Heart left ventricle (tissue), 16 donors: ENCODE measurements around the gene AMDHD2. TPM values are rescaled to one million over a fixed set of nuclear protein-coding genes. Genes with fewer than 3 reads are reported as not detected.
A peak's percentile ranks its signal among the peaks of the same experiment; 100 is the strongest.

ENCODE experiments used
- ATAC-seq, 4 donors: fragments of 200-7000 bp; cut with Tn5 transposase; one replicate each; pipeline ENCODE4 v1.9.1; 2020 to 2022; ENCODE audit warnings: moderate library complexity in 4 of 4, mild to moderate bottlenecking in 3 of 4, moderate number of reproducible peaks in 1 of 4
- DNase-seq, 5 donors: peaks; one replicate each; pipeline ENCODE4 v3.0.0-alpha.2; 2020
- H3K27ac ChIP-seq, 12 donors: fragments of 200-600 bp; sonication (generic) in 4 of 12; one replicate each; pipeline versions ENCODE4 v1.5.0 to v1.8.0; 2016 to 2022; ENCODE audit warnings: mild to moderate bottlenecking in 2 of 12
- H3K27me3 ChIP-seq, 9 donors: fragments of 200-600 bp; sonication (generic) in 2 of 9; one replicate each; pipeline versions ENCODE4 v1.5.1 to v1.8.0; 2016 to 2022; ENCODE audit warnings: mild to moderate bottlenecking in 3 of 9
- H3K36me3 ChIP-seq, 9 donors: fragments of 200-600 bp; sonication (generic) in 2 of 9; one replicate each; pipeline versions ENCODE4 v1.5.0 to v1.8.0; 2018 to 2022; ENCODE audit warnings: mild to moderate bottlenecking in 2 of 9
- H3K4me1 ChIP-seq, 12 donors: fragments of 200-600 bp; sonication (generic) in 4 of 12; one replicate each; pipeline versions ENCODE4 v1.5.0 to v1.8.0; 2016 to 2022; ENCODE audit warnings: mild to moderate bottlenecking in 3 of 12
- H3K4me3 ChIP-seq, 12 donors: fragments of 200-600 bp; sonication (generic) in 4 of 12; one replicate each; pipeline versions ENCODE4 v1.5.0 to v1.8.0; 2017 to 2022; ENCODE audit warnings: mild to moderate bottlenecking in 9 of 12, moderate library complexity in 4 of 12
- H3K9me3 ChIP-seq, 12 donors: fragments of 200-600 bp; sonication (generic) in 4 of 12; one replicate each; pipeline versions ENCODE4 v1.5.0 to v1.8.0; 2016 to 2022; ENCODE audit warnings: mild to moderate bottlenecking in 1 of 12
- CTCF ChIP-seq, 12 donors: fragments of 200-600 bp; sonication (generic) in 4 of 12; IDR thresholded peaks; one replicate each; pipeline versions ENCODE4 v1.5.0 to v1.8.0; 2018 to 2022; ENCODE audit warnings: antibody characterized with exemption in 12 of 12, mild to moderate bottlenecking in 5 of 12
- POLR2A ChIP-seq, 2 donors: fragments of 450-650 bp; IDR thresholded peaks; one replicate each; pipeline ENCODE4 v1.6.1; 2017; ENCODE audit warnings: antibody characterized with exemption in 2 of 2, mild to moderate bottlenecking in 2 of 2, moderate library complexity in 2 of 2
- WGBS, 4 donors: extraction: QIAGEN DNeasy Blood & Tissue Kit in 2 of 4; methylation state at CpG; one replicate each; pipeline versions ENCODE4 v1.1.5 to v1.1.7; 2013 to 2018; 5-methylcytosine and 5-hydroxymethylcytosine counted together
- intact Hi-C, 10 donors: fragments of 100-400 bp; cut with DNase I; formaldehyde crosslinking; loops; one replicate each; pipeline versions ENCODE4 v1.11.1 to v1.14.2; 2022
- long read RNA-seq, 3 donors: library from polyadenylated mRNA; unstranded; transcript quantifications; one replicate each; pipeline ENCODE4 v2.0.0, GENCODE V29; 2020 to 2021
- polyA plus RNA-seq, 2 donors: library from polyadenylated mRNA; stranded (reverse); fragments of 200-250 nt; gene quantifications; one replicate each; pipeline ENCODE4 v1.2.3, GENCODE V29; 2013
- total RNA-seq, 9 donors: library from RNA; depleted of rRNA in 2 of 9; stranded (reverse); fragments of >200 nt in 2 of 9; fragmentation: NEBNext Ultra II Directional in 3 of 9; extraction: Animal tissue kit (Norgen Biotek cat#: 25700) in 3 of 9; gene quantifications; one replicate each; pipeline versions ENCODE4 v1.1.0 to v1.2.4, GENCODE V29; 2016 to 2023
- donor health status: ischemic (EF 13 %, LVEDD 7.1; RV severe dilation, severe dysfunction).
- donor health status: healthy with polysubstance abuse.
- donor health status: DM: no; HTN: yes; CAD: no.
- donor health status: DM: no; HTN: no; CAD: no.
- donor health status: ischemic (EF 25% LVEDD 6.9; RV normal size, moderate dysfunction).
- donor health status: ischemic (EF 25% LVEDD 5.7; RV mildly dilated, moderate dysfunction).
- donor health status: healthy.
- donor health status: DM: yes; HTN: yes; CAD: no.
- donor health status: ischemic (EF 35%, LVEDD 5.7; RV mildly dilated, moderate dysfunction).
- donor health status: nonischemic (EF 11% LVEDD 7.7; RV severe dilation, severe dysfunction).
- donor health status: DM: yes; HTN: yes; CAD: no.
- donor health status: PGD.
- donor health status: ischemic (EF 29% LVEDD 5.4; RV normal size, mild dysfunction).
- donor health status: nonischemic (EF 23%, LVEDD 6.1; RV moderate dilation, normal function).

Gene AMDHD2
- total RNA-seq (10 to 100 TPM in 5 of 9 donors, 1 to 10 TPM in 4; 8.9 to 34.0 (median 11.8) TPM), polyA plus RNA-seq (10 to 100 TPM in 1 of 2 donors, 1 to 10 TPM in 1; 9.4 to 13.2 TPM)
- long read RNA-seq, donor 1, transcript AMDHD2-201 (11 exons, 1,459 nt): major isoform, 7 of 21 reads
- long read RNA-seq, donor 1, partial matches to known transcripts: 3 of 21 reads
- long read RNA-seq, donor 1, other reads (novel, unspliced or antisense): 7 of 21 reads
- long read RNA-seq, donor 2, transcript AMDHD2-219 (10 exons, 2,890 nt): minor isoform, 7 of 76 reads
- long read RNA-seq, donor 2, transcript AMDHD2-202 (10 exons, 3,273 nt): minor isoform, 7 of 76 reads
- long read RNA-seq, donor 2, transcript AMDHD2-201 (11 exons, 1,459 nt): major isoform, 21 of 76 reads
- long read RNA-seq, donor 2, partial matches to known transcripts: 5 of 76 reads
- long read RNA-seq, donor 2, other reads (novel, unspliced or antisense): 34 of 76 reads
- long read RNA-seq, donor 3, partial matches to known transcripts: 3 of 18 reads
- long read RNA-seq, donor 3, other reads (novel, unspliced or antisense): 8 of 18 reads

GRCh38 chr16:2520097-2520783 lies at the start of gene AMDHD2:
AMDHD2 (plus strand) TSS chr16:2520371; CDS start chr16:2520459, 88 bp downstream.
- 0 to 1% (median 1%) methylated on average over 30 to 83 of the region's 83 CpGs for WGBS, 4 donors
- Histone ChIP-seq H3K27me3 (no peaks in the 10 kb centered on the region), H3K4me3 (peak within 1 kb of the TSS; percentile 18 to 90 (median 67)), H3K27ac (peak within 1 kb of the TSS in 11 of 12 donors; percentile 73 to 99 (median 85)), H3K4me1 (peaks cover 22 to 58% (median 53%) of the 10 kb centered on the region in 12 donors), H3K36me3 (peaks cover 0 to 49% (median 33%) of the 10 kb centered on the region in 9 donors), H3K9me3 (no peaks in the 10 kb centered on the region)
- TF ChIP-seq POLR2A (IDR thresholded peaks at IDR 0.05) (peak in 1 of 2 donors; percentile 41), CTCF (IDR thresholded peaks at IDR 0.05) (no peak)
- intact Hi-C loops: no loop called here
- DNase-seq (peak; percentile 92 to 95 (median 94)), ATAC-seq (peak; percentile 80 to 93 (median 85))

GRCh38 chr16:2470603-2471015 lies 49.6 kb upstream of the AMDHD2 start:
- Histone ChIP-seq H3K4me1 (peaks cover 9 to 67% (median 40%) of the 10 kb centered on the region in 12 donors), H3K27ac (no peak overlapping the region), H3K27me3 (peaks cover 11 to 65% (median 33%) of the 10 kb centered on the region in 9 donors)

GRCh38 chr16:2471016-2471652 lies 49.0 kb upstream of the AMDHD2 start, which contains the start of gene NTN3:
NTN3 (plus strand) TSS chr16:2471297; CDS start chr16:2471702, 405 bp downstream.
- DNase-seq: peak in 2 of 5 donors; percentile 43 to 65
- H3K27me3 ChIP-seq: peaks cover 11 to 65% (median 33%) of the 10 kb centered on the region in 9 donors
- TF ChIP-seq POLR2A (IDR thresholded peaks at IDR 0.05) (no peak), CTCF (IDR thresholded peaks at IDR 0.05) (no peak)
- peaks cover 12 to 72% (median 41%) of the 10 kb centered on the region in 12 donors for H3K4me1 ChIP-seq
- H3K27ac ChIP-seq: no peak within 1 kb of the TSS
- WGBS, 4 donors: 1 to 2% (median 2%) methylated on average over 9 to 59 of the region's 59 CpGs
- no peak for ATAC-seq
- H3K9me3 ChIP-seq: no peaks in the 10 kb centered on the region
- H3K36me3 ChIP-seq: no peaks in the 10 kb centered on the region
- intact Hi-C loops: no loop called here
- peak within 1 kb of the TSS in 10 of 12 donors; percentile 5 to 48 (median 30) for H3K4me3 ChIP-seq

More at GRCh38 chr16:2470603-2471015, 49.6 kb upstream of the AMDHD2 start:
- no peaks in the 10 kb centered on the region for H3K9me3 ChIP-seq
- DNase-seq (no peak), ATAC-seq (no peak)
- no peaks in the 10 kb centered on the region for H3K36me3 ChIP-seq
- TF ChIP-seq POLR2A (IDR thresholded peaks at IDR 0.05) (no peak), CTCF (IDR thresholded peaks at IDR 0.05) (no peak)
- H3K4me3 ChIP-seq: peak overlapping the region in 3 of 12 donors; percentile 5 to 48 (median 31)
- 39 to 63% (median 43%) methylated on average over 5 to 9 of the region's 9 CpGs for WGBS, 4 donors
- intact Hi-C loops: no loop called here
